Astrocyte of the cerebellum (primary cell): ENCODE data around the gene DPP6.
"Not testable (repeated sequence)": the region's sequence is repeated elsewhere in the genome, so short reads cannot be mapped to it uniquely, and the experiment has no call there.

Source experiments
- DNase-seq: peaks from one replicate; pipeline ENCODE4 v3.0.0-alpha.2; 2011; ENCODE audit warnings: low read depth
- H3K4me3 ChIP-seq: 2 replicates; pipeline ENCODE4 v1.5.1; 2011; ENCODE audit warnings: mild to moderate bottlenecking, low read depth, low read length, moderate library complexity
- in situ Hi-C: cut with HindIII; loops from 2 replicates; pipeline ENCODE4 v1.10.0; 2017; ENCODE audit warnings: low sequenced_read_pairs

DPP6 gene

DNA sequence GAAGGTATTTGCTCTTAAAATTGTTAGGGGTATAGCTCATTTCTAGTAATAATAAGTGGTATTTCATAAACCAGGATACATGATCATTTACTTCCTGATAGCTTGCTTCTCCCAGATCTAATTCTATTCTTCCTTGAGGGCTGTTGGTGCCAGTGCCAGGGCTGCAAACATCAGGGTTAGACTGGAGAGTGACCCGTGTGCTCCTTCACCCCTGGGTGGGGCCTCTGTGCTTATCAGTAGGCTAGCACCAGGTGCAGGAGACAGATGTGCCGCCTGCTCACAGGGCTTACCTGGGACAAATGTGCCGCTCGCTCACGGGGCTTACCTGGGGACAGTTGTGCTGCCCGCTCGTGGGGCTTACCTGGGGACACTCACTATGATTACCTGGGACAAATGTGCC, 71.2 kb downstream of the DPP6 start:
- DNase-seq, in situ Hi-C loops, H3K4me3 ChIP-seq: not testable (repeated sequence)

DNA sequence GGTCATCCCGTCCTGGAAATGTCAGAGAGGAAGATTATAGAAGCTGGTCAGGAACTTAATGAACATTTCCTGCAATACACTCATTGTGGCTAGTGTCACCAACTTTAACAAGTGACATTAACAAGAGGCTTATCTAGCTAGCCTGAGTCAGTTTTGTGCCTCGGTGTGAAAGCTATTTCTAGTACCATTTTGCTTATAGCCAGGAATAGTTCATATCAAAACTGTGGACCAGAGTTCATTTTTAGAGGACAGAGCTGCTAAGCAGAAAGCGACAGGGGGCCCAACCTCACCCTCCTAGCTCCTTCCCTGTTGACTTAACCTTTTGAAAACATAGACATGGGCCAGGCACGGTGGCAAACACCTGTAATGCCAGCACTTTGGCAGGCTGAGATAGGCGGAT, 76.9 kb downstream of the DPP6 start:
- H3K4me3 ChIP-seq, in situ Hi-C loops, DNase-seq: not testable (repeated sequence)

DNA sequence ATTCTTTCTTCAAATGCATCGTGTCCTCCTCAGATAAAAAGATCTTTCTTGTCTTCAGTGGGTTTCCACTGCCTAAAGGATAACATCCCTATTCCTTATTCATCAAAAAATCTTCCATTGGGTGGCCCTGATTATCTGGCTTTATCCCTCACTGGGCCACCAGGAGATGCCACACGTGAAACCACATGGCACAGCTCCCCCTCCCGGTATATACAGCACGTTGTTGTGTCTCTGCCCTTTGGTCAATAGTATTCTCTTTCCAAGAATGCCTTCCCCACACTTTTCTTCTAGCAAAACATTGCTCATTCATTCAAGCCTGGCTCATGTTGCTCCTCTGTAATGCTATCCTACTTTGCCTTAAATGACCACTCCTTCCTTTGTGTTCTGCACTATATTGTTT, 80.4 kb downstream of the DPP6 start:
- in situ Hi-C loops, DNase-seq, H3K4me3 ChIP-seq: not testable (repeated sequence)

DNA sequence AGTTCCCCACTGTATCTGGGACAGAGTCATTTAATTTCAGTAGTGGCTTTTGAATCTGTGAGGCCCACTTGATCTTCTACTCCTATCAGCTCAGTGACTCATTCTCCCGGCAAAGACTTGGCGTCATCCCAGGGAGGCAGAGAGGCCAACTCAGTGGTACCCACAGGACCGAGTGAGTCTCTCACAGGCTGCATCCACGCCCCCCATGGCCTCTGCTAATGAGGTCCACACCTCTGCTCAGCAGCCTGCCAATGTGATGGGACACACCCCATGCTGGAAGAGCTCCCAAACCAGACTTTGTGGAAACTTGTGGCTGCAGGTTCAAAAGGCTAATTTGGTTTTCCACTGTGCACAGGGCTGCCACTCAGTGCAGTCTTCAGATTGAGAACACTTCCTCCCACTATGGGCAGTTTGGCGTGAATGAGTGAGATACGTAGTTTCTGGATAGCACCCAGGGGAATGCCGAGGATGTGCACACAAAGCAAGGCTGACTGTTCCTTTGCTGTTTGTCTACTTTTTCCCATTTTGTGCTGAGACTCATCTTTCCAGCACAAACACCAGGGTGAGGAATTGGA, 81.6 kb downstream of the DPP6 start:
- in situ Hi-C loops, DNase-seq, H3K4me3 ChIP-seq: not testable (repeated sequence)

DNA sequence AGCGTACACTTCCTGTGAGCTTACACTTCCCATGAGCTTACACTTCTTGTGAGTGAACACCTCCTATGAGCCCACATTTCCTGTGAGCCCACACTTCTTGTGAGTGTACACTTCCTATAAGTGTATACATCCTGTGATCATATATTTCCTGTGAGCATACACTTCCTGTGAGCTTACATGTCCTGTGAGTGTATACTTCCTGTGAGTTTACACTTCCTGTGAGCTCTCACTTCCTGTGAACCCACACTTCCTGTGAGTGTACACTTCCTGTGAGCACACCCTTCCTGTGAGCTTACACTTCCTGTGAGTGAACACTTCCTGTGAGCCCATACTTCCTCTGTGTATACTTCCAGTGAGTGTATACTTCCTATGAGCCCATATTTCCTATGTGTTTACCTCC, 82.5 kb downstream of the DPP6 start:
- DNase-seq, H3K4me3 ChIP-seq, in situ Hi-C loops: not testable (repeated sequence)

DNA sequence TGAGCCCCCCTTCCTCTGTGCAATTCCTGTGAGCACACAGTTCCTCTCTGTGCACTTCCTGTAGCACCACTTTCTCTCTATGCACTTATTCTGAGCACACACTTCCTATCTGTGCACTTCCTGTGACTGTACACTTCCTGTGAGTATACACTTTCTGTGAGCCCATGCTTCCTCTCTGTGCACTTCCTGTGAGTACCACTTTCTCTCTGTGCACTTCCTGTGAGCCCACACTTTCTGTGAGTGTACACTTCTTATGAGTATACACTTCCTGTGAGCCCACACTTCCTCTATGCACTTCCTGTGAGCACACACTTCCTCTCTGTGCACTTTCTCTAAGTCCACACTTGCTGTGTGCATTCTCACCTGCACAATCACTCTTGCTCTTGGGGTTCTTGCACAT, 83.4 kb downstream of the DPP6 start:
- DNase-seq, in situ Hi-C loops: not testable (repeated sequence)

DNA sequence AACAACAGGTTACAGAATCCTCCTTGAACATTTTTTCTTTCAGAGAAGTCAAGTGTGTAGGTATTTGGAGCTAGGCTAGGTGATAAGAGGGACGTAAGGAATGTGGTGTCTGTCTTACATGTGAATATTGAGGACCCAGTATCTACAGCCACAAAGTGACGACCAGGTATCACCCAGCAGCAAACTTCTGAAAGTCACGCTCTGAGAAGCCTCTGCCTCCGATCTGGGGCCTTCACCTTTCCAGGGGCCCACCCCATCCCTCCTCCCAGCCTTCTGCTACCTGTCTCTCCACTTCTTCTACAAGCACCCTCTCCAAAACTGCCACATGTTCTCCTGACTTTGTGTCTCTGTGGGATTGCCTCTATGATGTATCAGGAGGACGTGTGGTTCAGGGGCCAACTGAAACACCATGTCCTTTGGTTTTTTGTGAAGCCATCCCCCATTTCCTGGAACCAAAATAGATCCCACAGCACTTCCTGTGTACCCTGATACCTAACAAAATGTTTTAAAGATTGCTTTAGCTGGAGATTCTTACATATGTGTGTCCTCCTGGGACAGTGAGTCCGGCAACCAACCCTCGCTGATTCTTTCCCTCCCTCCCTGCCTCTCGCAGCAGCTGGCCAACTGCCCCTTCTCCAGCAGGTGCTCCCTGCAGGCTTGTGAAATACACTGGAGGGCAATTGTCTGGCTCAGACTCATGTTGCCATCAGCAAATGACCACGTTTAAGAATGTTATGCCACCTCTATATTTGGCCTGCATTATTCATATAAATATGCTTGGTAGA, 93.9 kb downstream of the DPP6 start:
- in situ Hi-C loops, H3K4me3 ChIP-seq, DNase-seq: not testable (repeated sequence)

More for the DNA sequence above, 83.4 kb downstream of the DPP6 start:
- H3K4me3 ChIP-seq, result not testable (repeated sequence)

DNA sequence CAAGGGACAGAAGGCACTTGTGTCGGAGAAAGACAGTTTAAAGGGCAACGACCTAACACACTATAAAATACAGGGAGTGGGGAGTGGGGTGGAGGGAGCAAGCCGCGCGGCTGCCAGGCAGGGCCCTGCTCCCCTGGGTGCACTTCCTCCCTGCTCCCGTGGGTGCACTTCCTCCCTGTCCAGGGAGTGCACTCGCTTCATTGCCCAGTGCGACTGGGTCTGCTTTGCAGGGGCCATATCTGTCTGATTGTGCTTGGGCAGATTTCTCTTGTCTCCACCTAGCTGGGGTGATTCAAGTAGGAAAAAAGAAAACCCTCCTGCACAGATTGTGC, 94.5 kb downstream of the DPP6 start:
- in situ Hi-C loops, DNase-seq, H3K4me3 ChIP-seq: not testable (repeated sequence)

DNA sequence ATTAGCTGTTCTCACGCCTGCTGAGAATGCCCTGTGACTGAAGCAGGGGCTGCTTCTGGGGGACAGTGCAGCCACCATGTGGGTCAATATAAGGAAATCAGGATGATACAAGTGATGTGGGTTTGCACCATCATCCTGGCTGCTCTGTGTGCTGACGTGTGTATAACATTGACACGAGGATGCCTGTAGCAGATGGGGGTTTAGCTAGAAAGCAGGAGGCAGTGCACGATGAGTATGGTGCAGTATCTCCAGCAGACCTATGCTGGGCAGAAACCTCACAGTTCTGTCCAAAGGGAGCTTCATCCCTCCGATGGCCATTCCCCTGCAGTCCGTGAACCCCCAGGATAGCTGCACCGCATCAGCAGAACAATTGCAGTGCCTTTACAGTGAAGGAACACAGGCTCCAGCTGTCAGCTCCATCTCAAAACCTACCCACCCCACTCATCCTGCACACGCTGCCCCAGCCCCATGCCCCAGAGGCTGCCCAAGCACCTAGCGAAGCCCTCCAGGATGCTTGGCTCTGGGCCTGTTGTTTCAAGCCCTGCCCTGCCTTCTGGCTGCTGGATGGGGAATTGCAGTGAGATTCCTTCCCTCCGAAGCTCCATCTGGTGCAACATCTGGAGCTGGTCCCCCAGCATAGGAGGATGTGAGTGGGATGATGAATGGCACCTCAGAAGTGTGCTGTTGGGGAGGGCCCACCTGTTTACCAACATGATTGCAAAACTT, 96.8 kb downstream of the DPP6 start:
- H3K4me3 ChIP-seq, DNase-seq, in situ Hi-C loops: not testable (repeated sequence)

DNA sequence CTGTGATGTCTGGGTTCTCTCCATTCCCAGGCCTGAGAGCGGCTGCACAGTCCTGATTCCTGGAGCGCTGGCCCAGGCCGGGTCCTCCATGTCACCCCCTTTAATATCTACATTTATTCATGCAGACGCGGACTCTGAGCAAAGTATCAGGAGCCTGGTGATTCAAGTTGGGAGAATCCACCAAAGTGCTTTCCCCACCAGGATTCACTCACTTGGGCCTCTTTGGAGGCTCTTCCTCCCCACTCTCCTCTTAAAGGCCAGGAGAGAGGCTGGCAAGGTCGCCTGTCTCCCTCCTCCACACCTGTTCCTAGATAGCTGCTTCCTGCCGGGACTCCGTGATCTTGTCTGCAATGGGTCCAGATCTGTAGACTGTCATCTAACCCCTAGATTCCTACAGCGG, 98.5 kb downstream of the DPP6 start:
- H3K4me3 ChIP-seq, DNase-seq, in situ Hi-C loops: not testable (repeated sequence)

DNA sequence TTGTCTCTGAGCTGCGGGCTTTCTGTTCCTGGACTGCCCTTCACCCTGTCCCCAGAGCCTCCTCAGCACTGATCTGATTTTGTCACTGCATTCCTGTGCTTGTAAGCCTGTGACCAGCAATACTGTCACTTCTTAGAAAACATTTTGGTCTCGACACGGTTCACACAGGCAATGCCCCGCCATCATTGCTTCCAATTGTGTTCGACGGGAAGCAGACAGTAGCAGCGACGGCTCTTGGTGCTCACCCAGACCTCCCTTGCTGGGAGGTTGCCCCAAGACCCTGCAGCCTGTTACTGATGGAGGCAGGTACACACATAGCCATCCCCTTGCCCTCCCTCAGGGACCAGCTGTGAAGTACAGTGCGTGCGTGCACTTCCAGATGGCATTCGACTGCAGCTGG, 99.1 kb downstream of the DPP6 start:
- in situ Hi-C loops, DNase-seq, H3K4me3 ChIP-seq: not testable (repeated sequence)

DNA sequence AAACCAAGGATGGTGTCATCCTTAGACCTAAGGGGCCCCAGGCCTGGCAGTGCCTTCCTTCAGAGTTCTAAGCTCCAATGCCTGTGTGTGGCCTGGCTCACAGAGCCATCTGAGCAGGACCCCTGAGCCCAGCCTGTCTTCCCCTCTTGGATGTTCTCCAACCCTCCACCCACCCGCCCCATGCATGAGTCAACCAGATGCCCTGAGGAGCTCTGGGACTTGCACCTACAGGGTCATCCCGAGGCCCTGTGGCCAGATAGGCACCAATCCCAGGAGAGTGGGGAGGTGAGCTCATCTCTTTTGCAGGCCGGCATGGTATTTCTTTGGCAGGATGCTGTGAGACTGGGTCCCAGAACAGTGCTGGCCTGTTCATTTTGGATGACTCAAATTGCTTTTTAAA, 103.7 kb downstream of the DPP6 start:
- DNase-seq, in situ Hi-C loops, H3K4me3 ChIP-seq: not testable (repeated sequence)

DNA sequence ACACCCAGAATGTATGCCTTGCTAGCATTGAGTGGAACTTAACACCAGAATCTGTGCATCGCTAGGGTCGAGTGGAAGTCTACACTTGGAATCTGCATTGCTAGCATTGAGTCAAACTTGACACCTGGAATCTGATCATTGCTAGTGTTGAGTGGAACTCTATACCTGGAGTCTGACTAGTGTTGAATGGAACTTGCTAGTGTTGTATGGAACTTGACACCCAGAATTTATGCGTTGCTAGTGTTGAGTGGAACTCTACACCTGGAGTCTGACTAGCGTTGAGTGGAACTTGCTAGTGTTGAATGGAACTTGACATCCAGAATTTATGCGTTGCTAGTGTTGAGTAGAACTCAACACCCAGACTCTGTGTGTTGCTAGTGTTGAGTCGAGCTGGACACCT, 110.7 kb downstream of the DPP6 start:
- H3K4me3 ChIP-seq, DNase-seq, in situ Hi-C loops: not testable (repeated sequence)

DNA sequence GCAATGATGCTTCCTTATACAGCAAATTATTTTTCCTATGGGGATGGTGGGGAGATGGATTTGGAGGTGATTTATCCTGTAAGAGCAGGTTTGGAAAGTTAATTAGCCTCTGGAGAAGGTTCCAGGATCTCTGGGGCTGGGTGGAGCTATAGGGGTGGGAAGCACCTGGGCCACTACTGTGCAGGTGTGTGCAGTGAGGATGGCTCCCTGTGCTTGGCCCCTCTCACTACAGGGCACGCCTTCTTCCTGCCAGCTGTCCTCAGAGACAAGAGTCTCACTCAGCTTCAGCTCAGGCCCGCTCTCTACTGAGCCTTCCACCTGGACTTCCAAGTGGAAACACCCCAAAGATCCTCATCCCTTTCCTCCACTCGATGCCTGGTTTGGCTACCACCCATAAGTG, 111.4 kb downstream of the DPP6 start:
- H3K4me3 ChIP-seq, DNase-seq, in situ Hi-C loops: not testable (repeated sequence)
